Hindlimb muscle (tissue), 1 donor: ENCODE results near the gene JPT2. TPM values are rescaled to one million over a fixed set of nuclear protein-coding genes. Genes with fewer than 3 reads are reported as not detected.
"Not testable (repeated sequence)": the region's sequence is repeated elsewhere in the genome, so short reads cannot be mapped to it uniquely, and the experiment has no call there.

Experiments
- DNase-seq: peaks from one replicate; pipeline ENCODE4 v3.0.0-alpha.2; 2013
- polyA plus RNA-seq: library from polyadenylated mRNA; unstranded; fragments of 120-200 nt; gene quantifications from one replicate; pipeline ENCODE4 v1.2.1, GENCODE V29; 2013; ENCODE audit not compliant: insufficient read length

Gene JPT2
- polyA plus RNA-seq, 1 donor = 41.4 TPM

- DNase-seq = no peak
Measured at GRCh38 chr16:1708768-1709180, 30.7 kb downstream of the JPT2 start.

GRCh38 chr16:1709356-1709755 lies 31.3 kb downstream of the JPT2 start:
- DNase-seq = no peak

GRCh38 chr16:1710811-1711507 lies 32.9 kb downstream of the JPT2 start:
- no peak for DNase-seq

- no peak for DNase-seq
Measured at GRCh38 chr16:1712791-1713261, 34.7 kb downstream of the JPT2 start.

GRCh38 chr16:1713331-1713730 lies 35.3 kb downstream of the JPT2 start:
- DNase-seq = no peak

GRCh38 chr16:1713933-1714332 lies 35.9 kb downstream of the JPT2 start:
- no peak for DNase-seq

GRCh38 chr16:1715220-1715619 lies 37.1 kb downstream of the JPT2 start:
- DNase-seq = no peak

- not testable (repeated sequence) for DNase-seq
Measured at GRCh38 chr16:1718236-1718635, 40.2 kb downstream of the JPT2 start.

GRCh38 chr16:1719559-1720229 lies 41.6 kb downstream of the JPT2 start:
- not testable (repeated sequence) for DNase-seq

GRCh38 chr16:1721372-1721771 lies 43.3 kb downstream of the JPT2 start:
- DNase-seq = no peak

GRCh38 chr16:1723450-1724147 lies 45.5 kb downstream of the JPT2 start:
- DNase-seq = no peak

- DNase-seq = no peak
Measured at GRCh38 chr16:1724491-1724890, 46.4 kb downstream of the JPT2 start.

- no peak for DNase-seq
Measured at GRCh38 chr16:1726661-1727502, 48.8 kb downstream of the JPT2 start.

- DNase-seq = no peak
Measured at GRCh38 chr16:1727651-1728624, 49.9 kb downstream of the JPT2 start.

- no peak for DNase-seq
Measured at GRCh38 chr16:1729026-1729425, 50.9 kb downstream of the JPT2 start.

- no peak for DNase-seq
Measured at GRCh38 chr16:1729445-1729844, 51.4 kb downstream of the JPT2 start.

- no peak for DNase-seq
Measured at GRCh38 chr16:1731073-1731472, 53.0 kb downstream of the JPT2 start.

- no peak for DNase-seq
Measured at GRCh38 chr16:1731603-1732002, 53.5 kb downstream of the JPT2 start.

GRCh38 chr16:1732071-1732470 lies 54.0 kb downstream of the JPT2 start:
- no peak for DNase-seq

- DNase-seq = not testable (repeated sequence)
Measured at GRCh38 chr16:1732551-1732987, 54.5 kb downstream of the JPT2 start.

- no peak for DNase-seq
Measured at GRCh38 chr16:1734123-1734522, 56.0 kb downstream of the JPT2 start.
